ENCODE data around the gene FOXP1. TPM values are rescaled to one million over a fixed set of nuclear protein-coding genes. Genes with fewer than 3 reads are reported as not detected.

FOXP1 gene
- total RNA-seq, 1 donor from 2014 or later = 128 TPM

GRCh38 chr3:71088019-71088708 is 495.4 kb downstream of the FOXP1 start:
- H3K27me3 ChIP-seq = no peaks in the 10 kb centered on the region
- H3K4me3 ChIP-seq = no peak overlapping the region
- no peak for DNase-seq (ENCODE audit: extremely low spot score in 2 of 2)
- TF ChIP-seq POLR2AphosphoS5 (IDR thresholded peaks at IDR 0.05; ENCODE audit: insufficient read depth in 1 of 2, low read depth in 1 of 2) = no peak
- no peak for TF ChIP-seq POLR2A (IDR thresholded peaks at IDR 0.05)
- TF ChIP-seq CTCF (IDR thresholded peaks at IDR 0.05) = no peak
- H3K36me3 ChIP-seq = no peaks in the 10 kb centered on the region
- H3K9me3 ChIP-seq = no peaks in the 10 kb centered on the region
- no peaks in the 10 kb centered on the region for H3K4me1 ChIP-seq
- H3K27ac ChIP-seq = no peak overlapping the region
- intact Hi-C loops (cut with DNase I) = no loop called here

GRCh38 chr3:71087143-71088018 is 496.1 kb downstream of the FOXP1 start:
- Histone ChIP-seq H3K36me3 (no peaks in the 10 kb centered on the region), H3K4me1 (no peaks in the 10 kb centered on the region), H3K27ac (no peak overlapping the region), H3K4me3 (no peak overlapping the region), H3K27me3 (no peaks in the 10 kb centered on the region), H3K9me3 (no peaks in the 10 kb centered on the region)
- no peak for TF ChIP-seq POLR2AphosphoS5 (IDR thresholded peaks at IDR 0.05; ENCODE audit: insufficient read depth in 1 of 2, low read depth in 1 of 2)
- intact Hi-C loops (cut with DNase I) = no loop called here
- no peak for DNase-seq (ENCODE audit: extremely low spot score in 2 of 2)

GRCh38 chr3:71086777-71087142 is 496.8 kb downstream of the FOXP1 start:
- Histone ChIP-seq H3K9me3 (no peaks in the 10 kb centered on the region), H3K4me1 (no peaks in the 10 kb centered on the region), H3K27me3 (no peaks in the 10 kb centered on the region), H3K36me3 (no peaks in the 10 kb centered on the region), H3K27ac (no peak overlapping the region), H3K4me3 (no peak overlapping the region)
- TF ChIP-seq POLR2AphosphoS5 (IDR thresholded peaks at IDR 0.05; ENCODE audit: insufficient read depth in 1 of 2, low read depth in 1 of 2) = no peak
- TF ChIP-seq POLR2A (IDR thresholded peaks at IDR 0.05) = no peak
- TF ChIP-seq CTCF (IDR thresholded peaks at IDR 0.05) = no peak
- intact Hi-C loops (cut with DNase I) = no loop called here
- DNase-seq (ENCODE audit: extremely low spot score in 2 of 2) = no peak

- intact Hi-C loops (cut with DNase I) = no loop called here
- Histone ChIP-seq H3K27ac (no peak overlapping the region), H3K4me1 (peaks cover 16% of the 10 kb centered on the region), H3K9me3 (no peaks in the 10 kb centered on the region), H3K27me3 (no peaks in the 10 kb centered on the region), H3K4me3 (no peak overlapping the region), H3K36me3 (no peaks in the 10 kb centered on the region)
- TF ChIP-seq CTCF (IDR thresholded peaks at IDR 0.05) (no peak), POLR2A (IDR thresholded peaks at IDR 0.05) (no peak), POLR2AphosphoS5 (IDR thresholded peaks at IDR 0.05; ENCODE audit: insufficient read depth in 1 of 2, low read depth in 1 of 2) (no peak)
- DNase-seq (ENCODE audit: extremely low spot score in 2 of 2) = no peak
These were observed 499.8 kb downstream of the FOXP1 start for GRCh38 chr3:71083726-71084131.

GRCh38 chr3:71082833-71083232 is 500.7 kb downstream of the FOXP1 start:
- DNase-seq (ENCODE audit: extremely low spot score in 2 of 2) = no peak
- Histone ChIP-seq H3K9me3 (no peaks in the 10 kb centered on the region), H3K27ac (no peak overlapping the region), H3K36me3 (no peaks in the 10 kb centered on the region), H3K27me3 (no peaks in the 10 kb centered on the region), H3K4me3 (no peak overlapping the region), H3K4me1 (peaks cover 24% of the 10 kb centered on the region)
- TF ChIP-seq POLR2AphosphoS5 (IDR thresholded peaks at IDR 0.05; ENCODE audit: insufficient read depth in 1 of 2, low read depth in 1 of 2) (no peak), CTCF (IDR thresholded peaks at IDR 0.05) (no peak), POLR2A (IDR thresholded peaks at IDR 0.05) (no peak)
- intact Hi-C loops (cut with DNase I) = no loop called here
